Caco-2 (cell line): ENCODE results near the gene OR6C76. TPM values are rescaled to one million over a fixed set of nuclear protein-coding genes. Genes with fewer than 3 reads are reported as not detected.
"Not testable (repeated sequence)": the region's sequence is repeated elsewhere in the genome, so short reads cannot be mapped to it uniquely, and the experiment has no call there.

Source experiments
- BruUV-seq: library from RNA; stranded (reverse); fragments of 400-500 nt; replicated peaks from 2 replicates; lab custom pipeline; 2021; lab: Mats Ljungman, UMichigan
- CTCF ChIA-PET: fragments of 300-600 bp; sonication (Branson Sonifier 250); formaldehyde crosslinking; loops from one replicate; lab custom pipeline; 2022; ENCODE audit warnings: antibody characterized with exemption; lab: Charles Lee
- POLR2A ChIA-PET: fragments of 300-600 bp; sonication (Branson Sonifier 250); formaldehyde crosslinking; loops from one replicate; lab custom pipeline; 2022; ENCODE audit warnings: antibody characterized with exemption; lab: Charles Lee
- DNase-seq, 2 experiments: peaks; one replicate each; pipeline versions ENCODE4 v3.0.0 to v3.0.0-alpha.2; 2020 to 2022
- H3K27me3 ChIP-seq: replicated peaks from 2 replicates; pipeline ENCODE4 v1.6.0; 2011; ENCODE audit warnings: low read length; ENCODE audit not compliant: control insufficient read depth, insufficient read depth
- H3K36me3 ChIP-seq: 2 replicates; pipeline ENCODE4 v1.5.1; 2011; ENCODE audit warnings: low read length; ENCODE audit not compliant: control insufficient read depth, insufficient read depth
- H3K4me1 ChIP-seq: fragments of 250-450 bp; sonication (Bioruptor Pico); 2 replicates; pipeline ENCODE4 v1.5.1; 2020; ENCODE audit warnings: mild to moderate bottlenecking
- H3K4me3 ChIP-seq: 2 replicates; pipeline ENCODE4 v1.5.1; 2011; ENCODE audit warnings: low read depth, mild to moderate bottlenecking, control low read depth, low read length
- H3K9me3 ChIP-seq: fragments of 250-450 bp; sonication (Bioruptor Pico); 2 replicates; pipeline ENCODE4 v1.5.1; 2020; ENCODE audit warnings: mild to moderate bottlenecking, moderate library complexity
- H3K27ac Mint-ChIP-seq: one replicate; pipeline ENCODE4 v1.8.0; 2022; ENCODE audit warnings: mixed read lengths; ENCODE audit not compliant: unreplicated experiment
- H3K27me3 Mint-ChIP-seq: one replicate; pipeline ENCODE4 v1.8.0; 2022; ENCODE audit warnings: mixed read lengths; ENCODE audit not compliant: insufficient read depth, unreplicated experiment
- H3K36me3 Mint-ChIP-seq: one replicate; pipeline ENCODE4 v1.8.0; 2022; ENCODE audit warnings: mild to moderate bottlenecking, mixed read lengths; ENCODE audit not compliant: insufficient read depth, unreplicated experiment
- H3K4me1 Mint-ChIP-seq: one replicate; pipeline ENCODE4 v1.8.0; 2022; ENCODE audit warnings: low read depth, mixed read lengths; ENCODE audit not compliant: unreplicated experiment
- H3K4me3 Mint-ChIP-seq: one replicate; pipeline ENCODE4 v1.8.0; 2022; ENCODE audit warnings: mild to moderate bottlenecking, moderate library complexity, mixed read lengths; ENCODE audit not compliant: unreplicated experiment
- H3K9me3 Mint-ChIP-seq: one replicate; pipeline ENCODE4 v1.8.0; 2022; ENCODE audit warnings: mixed read lengths; ENCODE audit not compliant: unreplicated experiment
- intact Hi-C: fragments of 100-400 bp; cut with micrococcal nuclease; formaldehyde crosslinking; loops from one replicate; pipeline ENCODE4 v1.10.0; 2022; ENCODE audit not compliant: unreplicated experiment
- total RNA-seq: library from RNA; stranded (reverse); gene quantifications from 2 replicates; pipeline ENCODE4 v1.2.3, GENCODE V29; 2022
- TF ChIP-seq, protein P1 (sequence below), 2 experiments: fragments of 200-600 bp in 1 of 2; IDR thresholded peaks; 1 replicate in 1 of 2; 2 replicates in 1 of 2; pipeline versions ENCODE4 v1.5.1 to v1.8.0; 2011 to 2022; ENCODE audit warnings: antibody characterized with exemption in 1 of 2, control low read depth in 1 of 2, inconsistent platforms in 1 of 2, low read depth in 1 of 2, low read length in 1 of 2, mild to moderate bottlenecking in 1 of 2, moderate library complexity in 1 of 2; ENCODE audit not compliant: insufficient read depth in 1 of 2, severe bottlenecking in 1 of 2, unreplicated experiment in 1 of 2

OR6C76 gene
- total RNA-seq, 1 experiment from 2014 or later = not detected

DNA sequence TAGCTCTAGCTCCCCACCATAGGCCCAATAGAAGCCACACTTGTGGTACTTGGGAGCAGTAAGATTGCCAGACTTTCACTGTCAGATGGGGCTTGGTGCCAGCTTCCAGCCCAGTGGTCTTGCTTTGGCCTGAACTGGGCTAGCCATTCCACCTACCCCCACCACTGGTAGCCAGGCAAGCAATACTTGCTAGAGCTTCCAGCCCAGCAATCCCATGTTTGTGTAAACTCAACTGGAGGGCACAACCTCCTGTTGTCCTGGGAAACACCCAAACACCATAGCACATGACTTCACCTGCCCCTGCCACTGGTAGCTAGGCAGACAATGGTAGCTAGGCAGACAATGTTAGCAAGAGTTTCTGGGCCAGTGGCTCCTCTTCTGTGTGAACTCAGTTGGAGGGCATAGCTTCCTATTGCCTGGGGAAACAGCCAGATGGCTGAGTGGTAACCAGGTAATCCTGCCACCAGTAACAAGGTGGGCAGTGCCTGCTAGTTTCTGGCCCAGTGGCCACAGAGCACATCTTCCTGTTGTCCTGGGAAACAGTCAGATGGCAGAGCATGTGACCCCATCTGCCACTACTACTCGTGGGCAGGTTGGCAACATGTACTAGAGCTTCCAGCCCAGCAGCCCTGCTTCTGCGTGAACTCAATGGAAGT, 5.6 kb upstream of the OR6C76 start:
- H3K27me3 Mint-ChIP-seq = no peaks in the 10 kb centered on the region
- no peaks in the 10 kb centered on the region for H3K36me3 Mint-ChIP-seq
- Histone ChIP-seq H3K4me3 (no peak overlapping the region), H3K27me3 (no peaks in the 10 kb centered on the region), H3K9me3 (peaks cover 3% of the 10 kb centered on the region; the same call in 1 of the 2 replicates), H3K4me1 (no peaks in the 10 kb centered on the region), H3K36me3 (no peaks in the 10 kb centered on the region)
- no peaks in the 10 kb centered on the region for H3K9me3 Mint-ChIP-seq
- no peaks in the 10 kb centered on the region for H3K4me1 Mint-ChIP-seq
- H3K4me3 Mint-ChIP-seq = no peak overlapping the region
- no TSS peak for BruUV-seq
- TF ChIP-seq, protein P1, sequence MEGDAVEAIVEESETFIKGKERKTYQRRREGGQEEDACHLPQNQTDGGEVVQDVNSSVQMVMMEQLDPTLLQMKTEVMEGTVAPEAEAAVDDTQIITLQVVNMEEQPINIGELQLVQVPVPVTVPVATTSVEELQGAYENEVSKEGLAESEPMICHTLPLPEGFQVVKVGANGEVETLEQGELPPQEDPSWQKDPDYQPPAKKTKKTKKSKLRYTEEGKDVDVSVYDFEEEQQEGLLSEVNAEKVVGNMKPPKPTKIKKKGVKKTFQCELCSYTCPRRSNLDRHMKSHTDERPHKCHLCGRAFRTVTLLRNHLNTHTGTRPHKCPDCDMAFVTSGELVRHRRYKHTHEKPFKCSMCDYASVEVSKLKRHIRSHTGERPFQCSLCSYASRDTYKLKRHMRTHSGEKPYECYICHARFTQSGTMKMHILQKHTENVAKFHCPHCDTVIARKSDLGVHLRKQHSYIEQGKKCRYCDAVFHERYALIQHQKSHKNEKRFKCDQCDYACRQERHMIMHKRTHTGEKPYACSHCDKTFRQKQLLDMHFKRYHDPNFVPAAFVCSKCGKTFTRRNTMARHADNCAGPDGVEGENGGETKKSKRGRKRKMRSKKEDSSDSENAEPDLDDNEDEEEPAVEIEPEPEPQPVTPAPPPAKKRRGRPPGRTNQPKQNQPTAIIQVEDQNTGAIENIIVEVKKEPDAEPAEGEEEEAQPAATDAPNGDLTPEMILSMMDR (IDR thresholded peaks at IDR 0.05; ENCODE audit: insufficient read depth in 1 of 2, low read depth in 1 of 2, low read length in 1 of 2, severe bottlenecking in 1 of 2, unreplicated experiment in 1 of 2) = no peak
- no peak for DNase-seq
- intact Hi-C loops = no loop called here
- CTCF ChIA-PET = no interaction called here
- no peak overlapping the region for H3K27ac Mint-ChIP-seq
- POLR2A ChIA-PET = no interaction called here

DNA sequence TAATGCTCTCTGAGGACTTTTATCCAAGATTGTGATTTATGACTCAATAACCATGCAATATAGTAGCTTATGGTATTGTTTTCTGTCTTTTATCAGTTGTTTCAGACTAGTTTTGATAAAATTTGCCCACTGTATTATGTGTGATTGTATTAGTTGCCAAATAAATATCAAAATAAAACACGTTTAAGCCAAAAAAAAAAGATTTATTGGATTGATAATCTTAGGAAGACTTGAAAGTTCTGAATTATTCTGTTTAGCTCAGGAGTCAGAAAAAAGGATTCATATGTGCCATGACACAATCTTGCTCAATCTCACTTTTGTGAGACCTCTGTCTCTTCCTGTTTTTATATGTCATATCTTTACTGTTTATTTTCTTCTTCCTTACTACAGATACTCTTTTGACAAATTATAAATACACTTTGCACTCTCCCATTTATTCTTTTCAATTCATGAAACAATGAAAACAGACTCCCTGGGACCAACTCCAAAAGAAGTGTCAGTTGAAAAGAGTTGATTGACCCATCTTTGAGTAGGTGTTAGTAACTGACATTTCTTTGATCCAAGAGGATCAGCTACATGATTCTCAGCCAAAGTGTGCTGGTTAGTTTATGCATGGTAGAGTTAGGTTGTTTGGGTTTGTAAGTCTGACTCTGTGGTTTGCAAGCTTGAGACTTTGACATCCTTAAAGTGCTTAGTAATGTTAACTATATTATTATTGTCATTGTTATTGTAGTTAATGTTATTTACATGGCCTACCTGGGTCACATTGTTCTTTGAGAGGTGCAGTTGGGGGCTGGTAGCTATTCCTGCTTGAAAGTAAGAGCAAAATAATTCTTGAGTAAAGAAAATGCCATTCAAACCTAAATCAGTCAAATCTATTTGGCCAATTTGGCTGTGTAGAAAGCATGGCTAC, 2.5 kb downstream of the OR6C76 start:
- Mint-ChIP-seq H3K27ac (no peak overlapping the region), H3K27me3 (no peaks in the 10 kb centered on the region), H3K4me1 (no peaks in the 10 kb centered on the region), H3K9me3 (peaks cover 12% of the 10 kb centered on the region), H3K36me3 (no peaks in the 10 kb centered on the region), H3K4me3 (no peak overlapping the region)
- H3K36me3 ChIP-seq = no peaks in the 10 kb centered on the region
- H3K9me3 ChIP-seq = no peaks in the 10 kb centered on the region
- no peaks in the 10 kb centered on the region for H3K4me1 ChIP-seq
- no TSS peak for BruUV-seq
- no peaks in the 10 kb centered on the region for H3K27me3 ChIP-seq
- H3K4me3 ChIP-seq = no peak overlapping the region
- CTCF ChIA-PET = no interaction called here
- POLR2A ChIA-PET = no interaction called here
- TF ChIP-seq, protein P1 (IDR thresholded peaks at IDR 0.05; ENCODE audit: insufficient read depth in 1 of 2, low read depth in 1 of 2, low read length in 1 of 2, severe bottlenecking in 1 of 2, unreplicated experiment in 1 of 2) = no peak
- DNase-seq = no peak
- intact Hi-C loops = no loop called here

DNA sequence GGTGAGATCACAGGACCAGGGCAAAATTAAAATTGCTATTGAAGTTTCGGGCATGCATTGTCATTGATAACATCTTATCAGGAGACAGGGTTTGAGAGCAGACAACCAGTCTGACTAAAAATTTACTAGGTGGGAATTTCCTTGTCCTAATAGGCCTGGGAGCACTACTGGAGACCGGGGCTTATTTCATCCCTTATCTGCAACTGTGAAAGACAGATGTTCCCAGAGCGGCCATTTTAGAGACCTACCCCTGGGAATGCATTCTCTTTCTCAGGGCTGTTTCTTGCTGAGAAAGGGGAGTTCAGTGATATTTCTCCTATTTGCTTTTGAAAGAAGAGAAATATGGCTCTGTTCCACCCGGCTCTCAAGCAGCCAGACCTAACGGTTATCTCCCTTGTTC, 15.2 kb downstream of the OR6C76 start:
- H3K4me1 ChIP-seq, intact Hi-C loops, H3K4me1 Mint-ChIP-seq, POLR2A ChIA-PET, DNase-seq, H3K4me3 Mint-ChIP-seq, H3K4me3 ChIP-seq, H3K27me3 Mint-ChIP-seq, H3K27me3 ChIP-seq, BruUV-seq, H3K36me3 Mint-ChIP-seq, CTCF ChIA-PET, H3K27ac Mint-ChIP-seq, H3K36me3 ChIP-seq, H3K9me3 ChIP-seq: not testable (repeated sequence)
- H3K9me3 Mint-ChIP-seq = peaks cover 18% of the 10 kb centered on the region
